Measurements from ENCODE around the gene CHN2.

Gene CHN2

GRCh38 chr7:29340696-29341095, 146.1 kb downstream of the CHN2 start:
- DNase-seq: no peak

DNA sequence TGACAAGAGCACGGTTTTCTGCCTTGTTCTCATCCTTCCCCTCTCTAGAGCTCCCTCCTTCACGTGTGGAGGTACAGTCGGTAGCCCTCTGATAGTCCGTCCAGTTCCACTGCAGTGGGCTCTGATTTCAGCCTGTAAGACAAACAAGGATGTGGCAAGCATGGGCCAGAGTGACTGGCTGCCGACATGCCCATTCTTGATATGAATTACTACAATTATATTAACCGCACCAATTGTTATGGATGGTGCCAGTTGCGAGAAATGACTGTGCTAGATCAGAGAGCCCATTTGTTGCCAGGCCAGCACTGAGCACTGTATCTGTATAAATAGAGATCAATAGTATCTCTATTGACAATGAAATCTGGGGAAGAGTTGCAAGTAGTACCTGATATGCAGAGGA, 146.6 kb downstream of the CHN2 start:
- DNase-seq: no peak

DNA sequence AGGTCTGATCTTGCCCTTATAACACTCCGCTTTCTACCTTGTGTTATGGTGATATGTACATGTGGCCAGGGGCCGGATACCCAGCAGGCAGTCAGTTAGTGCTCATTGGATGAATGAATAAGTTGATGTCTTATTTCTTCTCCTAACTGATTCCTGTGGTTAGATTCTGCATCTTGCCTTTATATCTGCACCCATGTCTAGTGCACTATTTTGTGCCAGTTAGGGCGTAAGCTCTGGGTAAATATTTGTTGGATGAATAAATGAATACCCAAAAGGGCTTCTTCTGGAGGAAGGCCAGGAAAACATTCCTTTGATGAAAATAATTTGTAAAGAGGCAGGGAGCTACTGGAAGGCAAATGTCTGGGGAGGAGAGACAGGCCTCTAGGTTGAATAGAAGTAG, 148.2 kb downstream of the CHN2 start:
- no peak for DNase-seq

DNA sequence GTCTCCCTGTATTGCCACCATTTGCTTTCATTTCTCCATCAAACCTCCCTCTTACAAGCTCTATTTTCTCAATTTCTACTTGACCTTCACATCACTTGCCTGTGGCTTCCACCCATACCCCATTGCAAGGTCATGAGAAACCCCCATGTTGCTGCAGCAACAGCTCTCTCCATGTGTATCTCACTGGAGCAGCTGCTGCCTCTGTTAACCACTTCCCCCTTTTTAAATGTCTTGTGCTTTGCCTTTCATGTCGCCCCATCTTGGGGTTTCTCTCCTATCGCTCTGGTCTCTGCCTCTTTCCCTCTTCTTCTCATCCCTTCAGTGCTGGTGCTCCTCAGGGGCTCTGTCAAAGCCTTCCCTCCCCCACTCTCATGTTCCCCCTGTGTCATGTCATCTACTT, 148.8 kb downstream of the CHN2 start:
- DNase-seq: no peak

DNA sequence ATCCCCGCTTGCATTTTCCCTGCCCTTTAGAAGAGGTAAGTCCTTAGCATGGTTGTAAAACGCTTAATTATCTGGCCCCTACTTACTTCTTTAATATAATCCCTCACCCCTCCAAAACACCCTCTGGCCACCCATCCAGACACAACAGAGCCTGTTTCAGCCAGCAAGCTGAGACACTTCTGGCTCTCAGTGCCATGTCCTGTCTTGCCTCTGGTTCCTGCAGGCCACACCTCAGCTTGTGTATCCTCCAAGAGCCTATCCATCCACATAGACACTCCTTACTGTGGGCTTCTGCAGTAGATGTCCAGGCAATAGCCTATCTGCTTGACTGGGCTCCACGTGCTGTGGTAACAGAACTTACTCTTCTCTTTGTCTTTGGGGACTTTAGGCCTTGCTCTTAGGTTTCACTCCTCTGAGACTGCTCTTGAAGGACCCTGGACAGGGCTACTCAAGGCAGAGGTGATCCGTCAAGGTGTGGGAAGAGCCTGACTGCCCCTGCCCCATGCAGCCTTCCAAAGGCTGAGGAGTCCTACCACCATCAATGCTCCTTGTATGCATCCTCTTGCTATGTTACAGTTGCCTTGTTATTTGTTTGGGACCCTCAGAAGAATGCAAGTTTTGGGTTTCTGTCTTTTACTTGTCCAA, 149.9 kb downstream of the CHN2 start:
- DNase-seq: no peak

- no peak for DNase-seq
Observed at GRCh38 chr7:29345590-29345989, 151.0 kb downstream of the CHN2 start.

GRCh38 chr7:29346231-29346978, 151.8 kb downstream of the CHN2 start:
- no peak for DNase-seq

GRCh38 chr7:29349362-29349761, 154.8 kb downstream of the CHN2 start:
- DNase-seq: no peak

GRCh38 chr7:29350351-29350750, 155.8 kb downstream of the CHN2 start:
- no peak for DNase-seq

- no peak for DNase-seq
Observed at GRCh38 chr7:29352041-29352440, 157.5 kb downstream of the CHN2 start.

DNA sequence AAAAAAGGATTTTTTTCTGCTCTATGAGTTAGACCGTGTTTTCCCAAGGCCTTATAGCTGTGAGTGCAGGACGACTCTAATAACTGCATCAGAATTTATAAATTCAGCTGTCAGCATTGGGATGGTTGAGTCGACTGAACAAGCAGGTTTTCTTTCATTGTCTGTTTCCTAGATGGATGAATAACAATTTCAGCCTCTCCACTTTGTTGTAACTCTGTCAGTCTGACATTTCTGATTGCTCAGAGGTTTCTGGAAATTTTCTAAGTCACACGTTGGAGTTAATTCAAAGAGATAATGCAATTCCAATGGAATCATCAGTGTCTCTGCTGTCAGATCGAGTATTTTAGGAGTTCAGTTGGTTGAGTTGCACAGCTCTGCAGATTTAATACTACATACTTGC, 159.2 kb downstream of the CHN2 start:
- DNase-seq: no peak

- no peak for DNase-seq
Observed at GRCh38 chr7:29354340-29354739, 159.8 kb downstream of the CHN2 start.

DNA sequence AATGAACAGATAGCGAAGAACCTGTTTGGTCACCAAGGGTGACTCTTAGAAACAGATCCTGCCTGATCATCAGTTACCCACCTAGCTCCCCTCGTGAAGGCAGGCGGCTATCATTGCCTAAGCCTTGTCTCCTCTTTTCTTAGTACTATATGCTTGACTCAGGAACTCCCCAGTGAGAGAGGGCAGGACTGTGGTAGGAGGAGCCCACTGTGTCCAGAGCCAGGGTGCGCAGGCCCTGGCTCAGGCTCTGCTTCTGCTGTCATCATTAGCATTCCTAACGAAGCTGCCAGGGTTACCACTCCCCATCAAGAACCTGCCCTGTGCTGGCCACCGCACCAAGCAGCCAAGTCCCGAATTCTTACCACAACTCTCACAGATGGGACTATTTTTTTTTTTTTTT, 160.8 kb downstream of the CHN2 start:
- DNase-seq: no peak

GRCh38 chr7:29356631-29357030, 162.1 kb downstream of the CHN2 start:
- DNase-seq: no peak

- no peak for DNase-seq
Observed at GRCh38 chr7:29359482-29360093, 165.0 kb downstream of the CHN2 start.

- DNase-seq: no peak
Observed at GRCh38 chr7:29360633-29361625, 166.4 kb downstream of the CHN2 start.

DNA sequence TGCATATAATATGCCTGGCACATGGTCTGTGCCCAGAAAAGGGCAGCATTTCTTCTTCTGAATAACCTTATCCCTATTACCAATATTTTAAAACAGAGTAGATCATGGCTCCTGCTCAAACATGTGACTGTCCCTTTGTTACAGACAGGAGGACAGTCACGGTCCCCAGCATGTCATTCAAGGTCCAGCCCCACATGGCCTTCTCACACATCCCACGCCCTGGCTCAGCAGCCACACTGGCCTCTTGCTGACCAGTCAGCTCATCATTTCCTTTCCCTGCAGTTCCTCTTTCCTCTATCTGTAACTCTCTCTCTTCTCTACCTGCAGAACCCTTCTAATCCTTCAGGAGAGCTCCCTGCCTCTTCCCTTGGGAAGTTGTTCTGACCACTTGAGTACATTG, 167.8 kb downstream of the CHN2 start:
- no peak for DNase-seq

- no peak for DNase-seq
Observed at GRCh38 chr7:29363636-29364425, 169.3 kb downstream of the CHN2 start.

DNA sequence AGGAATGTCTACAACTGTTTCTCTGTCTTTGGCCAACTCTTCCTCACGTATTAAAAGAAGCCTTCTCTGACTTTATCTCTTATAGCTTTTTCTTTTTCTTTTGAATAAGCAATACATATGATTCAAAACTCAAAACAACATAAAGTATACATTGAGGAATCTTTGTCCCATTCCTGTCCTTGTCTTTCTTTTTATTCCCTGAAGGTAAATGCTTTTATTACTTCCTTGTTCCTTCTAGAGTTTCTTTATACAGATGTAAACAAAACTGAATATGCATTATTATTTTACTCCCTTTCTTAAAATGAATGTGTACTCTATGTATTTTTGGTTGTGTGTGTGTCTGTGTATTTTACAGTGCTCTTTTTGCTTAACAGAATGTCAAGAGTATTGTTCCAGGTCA, 170.1 kb downstream of the CHN2 start:
- no peak for DNase-seq

DNA sequence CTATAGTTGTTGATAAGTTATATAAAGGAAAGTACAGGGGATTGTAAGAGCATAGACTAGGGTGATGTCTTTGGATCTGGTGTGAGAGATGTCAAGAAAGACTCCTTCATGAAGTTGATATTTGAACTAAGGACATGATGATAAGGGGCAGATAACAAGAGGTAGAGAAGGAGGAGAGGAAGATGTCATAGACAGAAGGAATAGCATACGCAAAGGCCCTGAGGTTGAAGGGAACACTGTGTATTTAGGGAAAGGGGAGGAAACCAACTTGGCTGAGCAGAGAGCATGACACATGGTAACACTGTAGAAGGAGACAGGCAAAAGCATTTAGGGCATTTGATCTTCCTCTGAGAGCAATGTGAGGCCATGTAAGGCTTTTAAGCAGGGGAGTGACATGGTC, 170.8 kb downstream of the CHN2 start:
- DNase-seq: no peak

- DNase-seq: no peak
Observed at GRCh38 chr7:29367784-29368183, 173.2 kb downstream of the CHN2 start.

GRCh38 chr7:29369909-29370488, 175.4 kb downstream of the CHN2 start:
- DNase-seq: no peak

Data from left hindlimb (tissue), 1 donor.